OCI-LY1 (cell line): ENCODE results near the gene SULT2B1.

ENCODE experiments used
- H2AFZ ChIP-seq: fragments of 200-600 bp; sonication (generic), shearing (Covaris generic); 2 replicates; pipeline ENCODE4 v1.6.0; 2014; ENCODE audit warnings: antibody characterized with exemption, mild to moderate bottlenecking, low read length
- H3F3A ChIP-seq: fragments of 200-600 bp; sonication (generic), shearing (Covaris generic); 2 replicates; pipeline ENCODE4 v1.6.0; 2014; ENCODE audit warnings: mild to moderate bottlenecking, antibody characterized with exemption, low read length, moderate library complexity; ENCODE audit not compliant: insufficient read depth
- H3K27ac ChIP-seq: fragments of 200-600 bp; sonication (generic); 2 replicates; pipeline ENCODE4 v1.5.1; 2014; ENCODE audit warnings: low read length, mixed run types, mild to moderate bottlenecking, low read depth; ENCODE audit not compliant: poor library complexity, severe bottlenecking
- H3K27me3 ChIP-seq: fragments of 200-600 bp; sonication (generic); 2 replicates; pipeline ENCODE4 v1.6.0; 2014; ENCODE audit warnings: antibody characterized with exemption, mild to moderate bottlenecking, low read length, moderate library complexity; ENCODE audit not compliant: insufficient read depth
- H3K36me3 ChIP-seq: fragments of 200-600 bp; sonication (generic); 2 replicates; pipeline ENCODE4 v1.6.1; 2014; ENCODE audit warnings: mild to moderate bottlenecking, antibody characterized with exemption, low read length, moderate library complexity, mixed read lengths; ENCODE audit not compliant: insufficient read depth
- H3K4me1 ChIP-seq: fragments of 200-600 bp; sonication (generic); 2 replicates; pipeline ENCODE4 v1.5.1; 2014; ENCODE audit warnings: mild to moderate bottlenecking, low read length, moderate library complexity; ENCODE audit not compliant: insufficient read depth, severe bottlenecking
- H3K4me2 ChIP-seq: fragments of 200-600 bp; sonication (generic), shearing (Covaris generic); 2 replicates; pipeline ENCODE4 v1.6.1; 2014; ENCODE audit warnings: low read length
- H3K4me3 ChIP-seq: fragments of 200-600 bp; sonication (generic); 2 replicates; pipeline ENCODE4 v1.5.1; 2014; ENCODE audit warnings: low read length, low read depth, mild to moderate bottlenecking, mixed read lengths; ENCODE audit not compliant: poor library complexity, severe bottlenecking
- H3K79me2 ChIP-seq: fragments of 200-600 bp; shearing (Covaris generic); 2 replicates; pipeline ENCODE4 v1.6.1; 2016; ENCODE audit warnings: mixed run types, low read length, mixed read lengths; ENCODE audit not compliant: insufficient read depth
- H3K9ac ChIP-seq: fragments of 200-600 bp; sonication (generic), shearing (Covaris generic); 2 replicates; pipeline ENCODE4 v1.6.1; 2014; ENCODE audit warnings: mild to moderate bottlenecking, low read length, mixed read lengths
- H3K9me2 ChIP-seq: fragments of 200-600 bp; sonication (generic), shearing (Covaris generic); 2 replicates; pipeline ENCODE4 v1.6.1; 2014; ENCODE audit warnings: low read depth, mild to moderate bottlenecking, low read length, mixed read lengths
- H3K9me3 ChIP-seq: fragments of 200-600 bp; shearing (Covaris generic); 2 replicates; pipeline ENCODE4 v1.6.1; 2014; ENCODE audit warnings: low read length, mixed read lengths
- H4K20me1 ChIP-seq: fragments of 200-600 bp; sonication (generic), shearing (Covaris generic); 2 replicates; pipeline ENCODE4 v1.6.0; 2016; ENCODE audit warnings: mild to moderate bottlenecking, low read length; ENCODE audit not compliant: insufficient read depth
- CTCF ChIP-seq: fragments of 200-600 bp; sonication (generic), shearing (Covaris generic); IDR thresholded peaks from 2 replicates; pipeline ENCODE4 v1.5.1; 2017; ENCODE audit warnings: mild to moderate bottlenecking, antibody characterized with exemption, low read length, moderate library complexity, mixed read lengths
- EZH2 ChIP-seq: fragments of 200-600 bp; sonication (generic), shearing (Covaris generic); IDR thresholded peaks from 2 replicates; pipeline ENCODE4 v1.8.0; 2017; ENCODE audit warnings: borderline replicate concordance, mixed run types, mild to moderate bottlenecking, antibody characterized with exemption, low read length, moderate library complexity, mixed read lengths

The SULT2B1 gene

GRCh38 chr19:48582168-48582567 is 30.2 kb downstream of the SULT2B1 start:
- H3K4me3 ChIP-seq: no peak overlapping the region
- H3K27me3 ChIP-seq: 0 out of 2 replicates have a peak, but pooled peaks cover under 1% of the 10 kb centered on the region
- no peak overlapping the region for H3K9ac ChIP-seq
- no peaks in the 10 kb centered on the region for H3K4me1 ChIP-seq
- H2AFZ ChIP-seq: no peak overlapping the region
- H3F3A ChIP-seq: no peaks in the 10 kb centered on the region
- no peak overlapping the region for H3K4me2 ChIP-seq
- no peaks in the 10 kb centered on the region for H4K20me1 ChIP-seq
- no peaks in the 10 kb centered on the region for H3K9me2 ChIP-seq
- H3K27ac ChIP-seq: no peak overlapping the region
- TF ChIP-seq CTCF: no peak
- no peak for TF ChIP-seq EZH2
- no peaks in the 10 kb centered on the region for H3K36me3 ChIP-seq
- H3K9me3 ChIP-seq: no peaks in the 10 kb centered on the region
- no peaks in the 10 kb centered on the region for H3K79me2 ChIP-seq

- H2AFZ ChIP-seq: no peak overlapping the region
- H3K4me1 ChIP-seq: peaks cover 5% of the 10 kb centered on the region
- no peak for TF ChIP-seq CTCF
- H4K20me1 ChIP-seq: no peaks in the 10 kb centered on the region
- no peaks in the 10 kb centered on the region for H3F3A ChIP-seq
- H3K4me3 ChIP-seq: no peak overlapping the region
- no peak overlapping the region for H3K27ac ChIP-seq
- no peaks in the 10 kb centered on the region for H3K36me3 ChIP-seq
- H3K9ac ChIP-seq: no peak overlapping the region
- H3K79me2 ChIP-seq: no peaks in the 10 kb centered on the region
- H3K9me2 ChIP-seq: no peaks in the 10 kb centered on the region
- peaks cover 11% of the 10 kb centered on the region; the same call in 1 of the 2 replicates for H3K27me3 ChIP-seq
- no peak overlapping the region for H3K4me2 ChIP-seq
- no peaks in the 10 kb centered on the region for H3K9me3 ChIP-seq
Measured at GRCh38 chr19:48587387-48587786, 35.4 kb downstream of the SULT2B1 start.

GRCh38 chr19:48588670-48589401 is 36.9 kb downstream of the SULT2B1 start:
- H3K4me1 ChIP-seq: peaks cover 5% of the 10 kb centered on the region
- peak overlapping the region; percentile 26 for H3K4me3 ChIP-seq
- no peaks in the 10 kb centered on the region for H3K9me2 ChIP-seq
- peak overlapping the region; percentile 2; the same call in 1 of the 2 replicates for H3K4me2 ChIP-seq
- peaks cover 11% of the 10 kb centered on the region; the same call in 1 of the 2 replicates for H3K27me3 ChIP-seq
- H3K36me3 ChIP-seq: no peaks in the 10 kb centered on the region
- H2AFZ ChIP-seq: no peak overlapping the region
- no peak overlapping the region for H3K27ac ChIP-seq
- no peaks in the 10 kb centered on the region for H3K9me3 ChIP-seq
- TF ChIP-seq EZH2 (no peak), CTCF (peak; percentile 94)
- H4K20me1 ChIP-seq: no peaks in the 10 kb centered on the region
- no peak overlapping the region for H3K9ac ChIP-seq
- no peaks in the 10 kb centered on the region for H3F3A ChIP-seq
- no peaks in the 10 kb centered on the region for H3K79me2 ChIP-seq
